ENCODE measurements around the gene BTNL8.

The BTNL8 gene, protein sequence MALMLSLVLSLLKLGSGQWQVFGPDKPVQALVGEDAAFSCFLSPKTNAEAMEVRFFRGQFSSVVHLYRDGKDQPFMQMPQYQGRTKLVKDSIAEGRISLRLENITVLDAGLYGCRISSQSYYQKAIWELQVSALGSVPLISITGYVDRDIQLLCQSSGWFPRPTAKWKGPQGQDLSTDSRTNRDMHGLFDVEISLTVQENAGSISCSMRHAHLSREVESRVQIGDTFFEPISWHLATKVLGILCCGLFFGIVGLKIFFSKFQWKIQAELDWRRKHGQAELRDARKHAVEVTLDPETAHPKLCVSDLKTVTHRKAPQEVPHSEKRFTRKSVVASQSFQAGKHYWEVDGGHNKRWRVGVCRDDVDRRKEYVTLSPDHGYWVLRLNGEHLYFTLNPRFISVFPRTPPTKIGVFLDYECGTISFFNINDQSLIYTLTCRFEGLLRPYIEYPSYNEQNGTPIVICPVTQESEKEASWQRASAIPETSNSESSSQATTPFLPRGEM

DNA sequence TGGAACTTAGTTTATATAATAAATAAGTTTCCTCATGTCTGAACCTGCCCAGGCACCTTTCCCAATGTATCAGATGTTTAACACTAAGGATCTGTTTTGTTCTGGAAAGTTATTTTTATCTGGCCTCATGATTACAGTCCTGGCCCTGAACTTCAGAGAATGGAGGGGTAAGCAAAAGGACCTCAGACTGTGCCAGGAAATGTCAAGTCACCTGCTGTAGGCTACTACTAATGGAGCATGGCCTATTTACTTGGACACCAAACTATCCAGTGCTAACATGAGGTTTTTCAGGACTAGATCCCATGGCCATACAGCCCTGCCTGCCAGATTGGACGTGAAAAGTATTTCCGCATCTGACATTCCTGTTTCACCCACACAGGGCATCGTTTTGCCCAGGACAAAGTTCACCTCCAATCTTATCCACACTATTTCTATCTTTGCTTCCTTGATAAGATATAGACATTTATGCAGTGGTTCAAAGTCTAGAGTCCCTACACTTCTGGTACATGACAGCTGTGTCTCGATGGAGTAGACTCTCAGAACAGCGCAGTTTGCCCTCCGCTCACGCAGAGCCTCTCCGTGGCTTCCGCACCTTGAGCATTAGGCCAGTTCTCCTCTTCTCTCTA, at the start of gene BTNL8:
Gene BTNL8, plus strand, starts transcription at position 539 of the 626 bp plus-strand sequence. CDS start 152 bp downstream, outside the sequence.
- no peak for DNase-seq

DNA sequence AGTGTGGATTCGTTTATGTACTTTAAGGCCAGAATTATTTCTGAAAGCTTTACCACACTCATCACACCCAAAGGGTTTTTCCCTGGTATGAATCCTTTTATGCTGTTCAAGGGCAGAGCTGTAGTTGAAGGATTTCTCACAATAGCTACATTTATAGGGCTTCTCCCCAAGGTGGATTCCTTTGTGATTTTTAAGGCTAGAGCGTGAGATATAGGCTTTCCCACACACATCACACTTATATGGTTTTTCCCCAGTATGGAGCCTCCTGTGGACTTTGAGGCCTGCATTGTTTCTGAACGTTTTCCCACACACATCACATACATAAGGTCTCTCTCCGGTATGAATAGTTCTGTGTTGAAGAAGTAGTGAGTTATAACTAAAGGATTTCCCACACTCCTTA, 49.1 kb upstream of the BTNL8 start:
- no peak for DNase-seq

DNA sequence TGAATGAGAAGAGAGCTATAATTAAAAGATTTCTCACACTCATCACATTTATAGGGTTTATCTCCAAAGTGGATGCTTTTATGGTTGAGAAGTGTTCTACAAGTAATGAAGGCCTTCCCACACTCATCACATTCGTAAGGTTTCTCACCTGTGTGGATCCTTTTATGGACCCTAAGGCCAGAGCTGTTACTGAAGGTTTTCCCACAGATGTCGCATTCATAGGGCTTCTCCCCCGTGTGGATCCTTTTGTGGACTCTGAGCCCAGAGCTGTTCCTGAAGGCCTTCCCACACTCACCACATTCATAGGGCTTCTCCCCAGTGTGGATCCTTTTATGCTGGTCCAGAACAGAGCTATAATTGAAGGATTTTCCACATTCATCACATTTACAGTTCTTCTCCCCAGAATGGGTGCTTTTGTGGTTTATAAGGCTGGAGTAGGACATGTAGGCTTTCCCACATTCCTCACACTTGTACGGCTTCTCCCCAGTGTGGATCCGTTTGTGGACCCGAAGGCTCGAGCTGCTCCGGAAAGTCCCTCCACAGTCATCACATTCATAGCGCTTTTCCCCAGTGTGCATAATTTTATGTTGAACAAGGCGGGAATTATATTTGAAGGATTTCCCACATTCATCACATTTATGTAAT, 48.4 kb upstream of the BTNL8 start:
- DNase-seq = no peak

DNA sequence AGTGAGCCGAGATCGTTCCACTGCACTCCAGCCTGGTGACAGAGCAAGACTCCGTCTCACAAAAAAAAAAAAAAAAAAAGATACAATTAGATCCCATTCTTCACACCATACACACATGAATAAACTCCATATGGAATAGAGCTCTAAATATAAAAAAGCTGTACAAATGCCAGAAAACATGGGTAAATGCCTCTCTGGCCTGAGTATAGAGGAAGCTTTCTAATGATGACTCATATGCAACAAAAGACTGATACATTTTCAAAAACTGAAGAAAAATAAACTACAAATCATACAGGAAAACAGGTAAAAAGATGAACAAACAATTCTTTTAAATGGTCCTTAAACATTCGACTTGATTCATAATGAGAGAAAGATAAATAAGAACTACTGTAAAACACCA, 46.5 kb upstream of the BTNL8 start:
- no peak for DNase-seq

DNA sequence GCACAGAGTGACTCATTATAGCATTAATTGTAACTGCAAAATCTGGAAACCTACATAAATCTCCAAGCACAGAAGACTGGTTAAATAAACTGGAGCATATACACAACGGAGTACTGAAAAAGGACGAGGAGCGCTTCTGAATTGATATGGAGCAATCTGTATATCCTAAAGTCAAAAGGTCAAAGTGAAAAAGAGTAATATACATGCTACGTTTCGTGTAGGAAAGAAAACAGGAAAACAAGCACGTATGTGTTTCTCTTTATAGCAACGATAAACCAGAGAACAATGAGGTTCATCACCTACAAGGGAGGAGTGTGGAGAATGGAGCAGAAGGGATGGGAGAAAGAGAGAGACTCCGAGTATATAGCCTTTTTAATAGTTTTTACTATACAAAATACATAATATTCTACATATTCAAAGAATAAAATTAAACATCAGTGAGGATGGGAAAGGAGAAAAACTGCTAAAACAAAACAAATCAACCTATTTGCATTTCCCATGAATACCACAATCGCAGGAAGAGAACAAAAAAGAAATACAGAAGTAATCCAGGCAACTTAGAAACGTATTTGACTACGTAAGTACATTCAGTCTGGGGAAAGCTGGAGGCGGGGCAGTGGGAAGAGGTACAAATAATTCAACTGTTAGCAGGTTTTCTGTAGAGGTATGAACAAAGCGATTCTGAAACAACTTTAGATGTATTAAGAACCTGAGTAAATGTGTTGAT, 45.7 kb upstream of the BTNL8 start:
- no peak for DNase-seq

DNA sequence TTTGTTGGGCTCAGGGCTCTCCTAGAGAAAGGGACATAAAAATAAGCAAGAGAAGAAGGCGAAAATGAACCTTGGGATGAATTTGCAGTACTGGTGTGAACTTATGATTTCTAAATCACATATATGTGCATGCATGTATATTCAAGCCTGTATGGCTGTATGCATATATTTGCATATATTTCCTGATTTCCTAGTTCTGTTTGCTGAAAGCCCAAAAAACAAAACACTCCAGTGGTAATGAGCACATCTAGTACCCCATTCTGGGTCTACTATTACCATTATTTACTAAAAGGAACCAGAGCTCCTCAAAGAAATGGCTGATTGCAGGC, 45.1 kb upstream of the BTNL8 start:
- no peak for DNase-seq

DNA sequence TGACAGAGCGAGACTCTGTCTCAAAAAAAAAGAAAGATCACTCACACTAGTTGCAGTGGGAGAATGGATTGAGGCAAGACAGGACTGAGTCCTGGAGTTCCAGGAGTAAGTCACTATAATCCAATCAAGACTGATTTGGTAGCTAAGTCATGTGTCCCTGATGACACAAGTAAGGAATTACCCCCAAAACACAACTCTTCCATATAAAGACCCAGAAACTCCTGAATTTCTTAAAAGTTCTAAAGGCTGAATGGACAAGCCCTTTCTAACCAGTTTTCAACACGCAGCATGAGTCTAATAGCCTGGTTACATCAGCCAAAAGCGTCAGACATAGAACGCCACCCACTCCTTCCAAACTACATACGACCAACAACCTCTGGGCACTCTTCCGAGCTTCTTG, 40.4 kb upstream of the BTNL8 start:
- DNase-seq = no peak

DNA sequence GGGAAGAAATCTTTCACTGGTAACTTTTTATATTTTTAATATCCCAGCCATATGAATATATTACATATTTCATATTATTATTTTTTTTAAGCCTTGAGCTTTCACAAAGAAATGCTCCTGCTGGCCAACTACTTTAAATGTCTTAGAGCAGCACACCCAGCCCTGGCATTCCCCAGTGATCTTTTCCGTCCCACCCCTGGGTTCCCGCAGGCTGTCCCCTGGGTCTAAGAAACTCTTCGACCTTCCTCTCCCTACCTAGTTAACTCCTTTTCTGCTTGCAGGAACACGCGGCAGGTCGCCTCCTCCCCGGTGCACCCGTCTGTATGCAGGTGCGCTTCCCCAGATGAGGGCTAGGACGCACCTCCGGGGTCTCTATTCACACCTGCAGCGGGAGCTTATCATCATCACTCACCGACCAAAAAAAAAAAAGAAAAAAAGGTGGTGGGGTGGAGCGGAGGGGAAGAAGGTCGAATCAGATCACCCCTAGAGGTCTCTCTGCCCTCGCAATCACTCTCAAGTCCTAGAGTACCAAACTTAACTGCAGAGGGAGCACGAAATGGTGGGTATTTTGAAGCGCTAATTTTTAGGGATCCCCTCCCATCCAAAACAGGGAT, 38.6 kb upstream of the BTNL8 start:
- DNase-seq = no peak

DNA sequence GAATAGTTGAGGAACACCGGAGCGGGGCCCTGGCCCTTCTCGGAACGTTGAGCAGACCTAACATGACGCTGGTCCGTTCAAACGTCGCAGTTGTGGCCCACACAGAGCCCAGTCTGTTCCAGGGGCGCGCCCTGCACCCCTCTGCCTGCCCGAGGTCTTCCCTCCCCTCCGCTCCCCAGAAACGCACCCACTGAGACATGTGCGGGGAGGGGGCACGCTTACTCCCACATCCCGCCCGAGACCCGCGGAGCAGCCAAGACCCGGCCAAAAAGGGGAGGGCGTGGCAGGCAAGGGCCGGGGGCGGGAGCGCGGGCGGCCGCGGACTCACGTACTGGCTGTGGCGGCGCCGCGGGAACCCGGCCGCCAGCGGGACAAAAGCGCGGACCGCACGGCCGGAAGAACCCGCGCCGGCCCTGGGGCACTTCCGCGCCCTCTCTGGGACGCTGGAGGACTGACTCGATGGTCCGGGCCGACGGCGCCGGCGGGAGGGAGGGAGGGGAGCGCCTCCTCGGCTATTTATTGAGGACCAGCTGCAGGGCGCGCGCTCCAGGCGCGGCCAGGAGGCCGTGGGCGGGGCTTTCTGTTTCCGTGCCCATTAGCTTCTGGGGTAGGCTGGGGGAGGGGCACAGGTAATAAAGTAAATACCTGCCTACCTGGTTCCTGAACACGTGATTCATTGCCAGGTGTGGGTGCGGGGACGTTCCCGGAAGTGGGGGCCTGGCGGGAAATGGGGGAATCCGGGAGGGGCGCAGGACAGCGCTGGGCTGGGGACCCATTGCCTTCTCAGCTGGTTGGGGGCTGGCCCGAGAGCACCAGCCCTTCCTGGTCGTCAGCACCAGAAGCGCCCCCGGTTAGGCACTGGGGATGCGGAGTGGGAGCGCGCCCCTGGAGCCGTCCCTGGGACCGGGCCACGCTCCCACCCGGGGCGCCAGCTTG, 37.8 kb upstream of the BTNL8 start, which contains the start of gene ZFP62:
Gene ZFP62, minus strand, starts transcription at position 390 of the 936 bp plus-strand sequence. Its CDS starts 57 bp downstream, at position 333.
- peak; percentile 95 for DNase-seq

DNA sequence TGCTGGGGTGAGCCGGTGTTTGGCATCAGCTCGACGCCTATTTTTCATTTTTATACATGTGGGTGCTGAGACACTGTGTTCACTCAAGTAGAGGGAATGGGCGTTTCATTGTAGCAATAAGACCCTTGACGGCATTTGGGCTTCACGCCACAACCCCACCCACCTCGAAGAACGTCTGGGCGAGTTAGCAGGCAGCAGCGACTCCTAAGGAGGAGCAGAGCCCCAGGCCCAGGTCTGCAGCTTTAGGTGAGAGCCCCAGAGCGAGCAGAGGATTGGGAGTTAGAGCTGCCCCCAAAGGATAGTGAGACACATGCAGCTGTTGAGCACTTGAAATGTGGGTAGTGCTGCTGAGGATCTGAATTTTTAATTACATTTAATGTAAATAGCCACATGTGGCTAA, 36.3 kb upstream of the BTNL8 start:
- no peak for DNase-seq

DNA sequence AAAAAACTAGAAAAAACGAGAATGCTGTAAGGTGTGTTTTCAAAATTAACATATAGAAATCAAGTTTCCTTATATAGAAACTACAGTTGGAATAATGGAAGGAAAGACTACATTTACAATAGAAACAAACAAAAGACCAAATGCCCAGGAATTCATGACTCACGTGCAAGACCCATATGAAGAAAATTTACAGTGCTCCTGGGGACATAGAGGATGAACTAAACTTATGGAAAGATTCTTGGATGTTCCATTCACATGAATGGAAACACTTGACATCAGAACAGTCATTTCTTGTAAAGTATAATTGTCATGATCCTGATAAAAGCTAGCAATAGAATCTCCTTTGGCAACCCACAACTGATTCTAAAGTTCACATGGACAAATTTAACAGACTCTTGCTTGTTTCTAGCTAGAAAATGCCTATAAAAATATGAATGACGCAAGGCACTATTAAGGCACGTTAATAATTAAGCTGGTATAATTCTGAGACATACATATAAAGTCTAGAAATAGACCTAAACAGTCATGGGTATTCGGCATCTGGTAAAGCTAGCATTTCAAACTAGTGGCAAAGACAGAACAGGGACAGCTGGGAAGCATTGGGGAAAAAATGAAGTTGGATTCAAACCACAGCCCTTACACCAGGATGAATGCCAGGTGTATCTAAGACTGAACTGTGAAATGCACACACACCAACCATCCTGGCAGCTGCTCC, 32.8 kb upstream of the BTNL8 start:
- no peak for DNase-seq

DNA sequence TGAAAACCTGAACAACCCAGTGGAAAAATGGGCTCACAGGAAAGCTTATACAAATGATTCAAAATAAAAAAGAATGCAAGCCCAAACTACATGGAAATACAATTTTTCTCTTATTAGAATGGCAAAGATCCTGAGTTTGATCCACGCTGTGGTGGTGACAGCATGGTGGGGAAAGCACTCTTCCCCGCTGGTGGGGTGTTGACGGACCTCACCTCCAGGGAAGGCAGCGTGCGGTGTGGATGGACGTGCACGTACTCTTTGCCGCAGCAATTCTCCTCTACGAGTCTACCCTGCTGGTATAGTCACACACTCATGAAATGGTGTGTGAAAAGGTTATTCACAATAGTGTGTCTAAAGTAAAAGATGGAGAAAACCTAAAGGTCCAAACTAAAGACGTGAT, 32.0 kb upstream of the BTNL8 start:
- DNase-seq = no peak

DNA sequence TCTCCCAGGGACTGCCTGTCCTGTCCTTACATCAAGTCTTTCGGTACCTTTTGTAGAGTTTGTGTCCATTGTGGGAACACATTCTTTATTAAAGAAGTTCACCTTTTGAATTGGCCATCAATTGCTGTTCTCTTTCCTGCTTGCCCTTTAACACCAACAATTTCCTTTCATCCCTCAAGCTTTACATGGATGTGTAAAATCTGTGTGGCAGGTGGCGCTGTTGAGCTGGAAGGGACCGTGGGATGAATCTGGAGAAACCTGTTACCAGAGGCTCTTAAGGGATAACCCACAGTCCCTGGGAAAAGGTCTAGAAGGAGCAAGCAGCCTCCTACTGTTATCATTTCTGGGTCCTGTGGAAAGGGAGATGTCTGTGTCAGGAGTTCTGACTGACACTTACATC, 30.0 kb upstream of the BTNL8 start:
- DNase-seq = peak; percentile 74

DNA sequence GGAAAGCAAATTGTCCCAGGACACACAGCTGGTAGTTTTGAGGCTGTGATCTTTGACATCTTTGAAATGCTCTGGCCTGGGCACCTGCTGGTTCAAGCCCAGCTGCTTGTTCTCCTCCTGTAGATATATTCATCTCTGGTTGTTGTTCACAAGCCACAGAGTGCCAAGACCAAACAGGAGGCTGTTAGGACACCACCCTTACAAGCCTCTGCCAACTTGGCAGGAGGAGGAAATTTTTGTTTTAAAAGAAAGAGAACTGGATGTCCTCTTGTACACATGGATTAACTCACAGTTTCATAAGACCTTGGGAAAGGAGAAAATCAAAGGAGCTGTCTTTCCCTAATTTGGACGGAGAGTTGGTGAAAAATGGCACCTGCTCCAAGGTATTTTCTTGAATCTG, 29.4 kb upstream of the BTNL8 start:
- no peak for DNase-seq

DNA sequence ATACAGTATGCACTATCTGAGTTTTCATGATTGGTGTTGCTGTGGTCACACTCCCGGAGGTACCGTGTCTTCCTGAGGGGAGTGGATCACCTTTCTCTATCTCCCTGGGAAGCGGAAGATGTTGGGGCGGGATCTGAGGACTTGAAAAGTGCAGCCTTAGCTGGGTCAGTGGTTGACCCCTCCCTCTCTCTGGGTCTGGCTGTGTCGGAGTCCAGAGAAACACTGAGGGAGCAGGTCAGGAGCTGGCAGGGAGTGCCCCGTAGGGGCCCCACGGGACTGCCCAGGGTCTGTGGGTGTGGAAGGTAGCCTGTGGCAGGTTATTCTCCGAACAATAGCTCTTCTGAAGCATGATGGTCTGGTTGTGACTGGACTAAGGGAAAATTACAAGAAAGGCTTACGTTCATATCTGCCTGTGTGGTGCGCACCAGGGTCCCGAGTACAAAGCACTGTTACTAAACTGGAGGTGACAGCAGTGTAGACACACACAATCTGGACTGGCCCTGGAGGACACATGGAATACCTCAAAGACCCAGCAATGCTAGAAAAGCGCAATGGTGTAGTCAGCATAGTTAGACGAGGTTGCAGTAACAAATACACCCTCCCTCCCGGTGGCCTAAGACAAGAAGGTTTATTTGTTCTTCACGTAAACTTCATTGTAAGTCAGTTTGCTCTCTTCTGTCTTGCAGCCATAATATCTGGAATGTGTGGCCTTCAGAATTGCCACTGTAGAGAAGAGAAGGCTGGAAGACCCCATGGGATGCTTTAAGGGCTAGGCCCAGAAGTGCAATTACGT, 28.5 kb upstream of the BTNL8 start:
- DNase-seq = no peak

DNA sequence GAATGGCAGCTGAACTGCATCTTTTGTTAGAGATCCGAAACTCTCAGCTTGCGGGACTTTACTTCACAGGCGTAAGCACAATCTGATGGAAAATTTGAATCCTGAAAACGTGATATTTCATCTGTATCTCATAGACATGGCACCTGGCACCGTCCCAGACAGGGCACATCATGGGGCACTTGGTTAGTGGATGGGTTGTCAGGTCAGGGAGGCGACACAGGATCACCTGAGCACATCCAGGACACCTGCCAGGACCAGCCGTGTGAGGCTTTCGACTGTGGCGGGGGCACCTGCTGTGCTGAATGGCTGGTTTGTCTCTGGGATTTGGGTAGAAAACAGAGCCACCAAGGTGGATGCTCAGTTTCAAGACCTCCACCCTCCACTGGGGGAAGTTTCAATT, 26.5 kb upstream of the BTNL8 start:
- no peak for DNase-seq

DNA sequence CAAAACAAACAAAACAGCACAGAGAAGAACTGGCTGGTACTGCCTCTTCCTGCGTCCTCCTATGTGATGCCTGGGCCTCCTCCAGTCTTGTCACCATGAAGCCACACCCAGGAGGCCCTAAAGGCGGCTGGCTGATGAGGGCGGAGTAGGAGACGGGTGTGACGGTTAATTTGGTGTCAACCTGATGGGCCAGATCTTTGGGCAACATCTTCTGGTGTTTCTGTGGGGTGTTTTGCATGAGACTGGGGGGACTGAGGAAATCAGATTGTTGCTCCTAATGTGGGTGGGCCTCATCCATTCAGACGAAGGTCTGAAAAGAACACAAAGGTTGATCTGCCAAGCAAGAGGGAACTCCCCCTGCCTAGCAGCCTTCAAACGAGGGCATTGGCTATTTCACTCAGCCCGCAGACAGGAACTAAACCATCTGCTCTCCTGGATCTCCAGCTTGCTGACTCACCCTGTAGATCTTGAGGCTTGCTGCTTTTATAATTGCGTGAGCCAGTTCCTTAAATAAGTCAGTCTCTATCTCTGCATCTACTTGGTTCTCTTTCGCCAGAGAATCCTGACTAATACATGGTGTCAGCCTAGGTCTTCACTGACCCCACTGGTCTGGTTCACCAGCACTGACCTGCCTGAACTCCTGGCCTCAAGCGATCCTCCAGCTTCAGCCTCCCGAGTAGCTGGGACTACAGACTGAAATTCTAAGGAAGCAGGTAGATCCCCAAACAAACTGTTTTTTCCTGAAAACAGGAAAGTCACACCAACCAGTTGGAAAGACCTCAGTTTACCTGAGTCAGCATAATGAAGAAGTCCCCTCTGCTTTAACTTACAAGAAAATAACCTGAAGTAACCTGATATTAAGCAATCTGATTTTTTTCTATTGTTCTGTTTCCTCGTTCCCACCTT, 25.1 kb upstream of the BTNL8 start:
- DNase-seq = no peak

DNA sequence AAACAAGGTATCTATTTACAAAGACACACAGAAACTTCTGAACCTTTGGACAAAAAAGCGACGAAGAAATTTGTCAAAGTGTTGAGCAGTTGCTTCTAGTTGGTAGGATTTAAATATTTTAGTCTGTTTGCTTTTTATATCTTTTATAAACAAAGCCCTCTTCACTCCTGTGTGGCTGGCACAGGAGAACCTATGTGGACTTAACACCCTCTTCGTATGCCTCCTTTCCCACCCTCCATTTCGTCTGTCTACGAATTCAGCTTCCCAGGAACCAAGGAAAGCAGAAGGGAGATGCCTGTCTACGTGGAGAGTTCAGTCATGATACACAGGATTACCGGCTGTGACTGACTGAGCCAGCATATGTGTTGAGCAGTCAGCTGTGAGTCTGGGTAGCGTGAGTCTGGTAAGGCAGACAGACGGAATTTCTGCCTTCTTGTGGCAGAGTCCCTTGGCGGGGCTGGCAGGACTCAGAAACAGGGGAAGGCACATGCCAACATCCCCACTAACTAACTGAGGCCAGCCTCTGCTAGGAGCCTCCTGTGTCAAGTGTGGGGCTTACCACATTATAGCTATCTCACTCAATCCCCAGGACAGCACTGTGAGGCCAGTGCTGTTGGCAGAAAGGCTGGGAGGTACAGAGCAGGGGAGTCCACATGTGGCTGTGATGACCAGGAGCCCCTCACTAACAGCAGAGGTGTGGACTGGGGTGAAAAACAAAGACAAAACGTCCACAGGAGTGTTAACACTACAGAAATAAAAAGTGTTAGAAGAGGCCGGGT, 24.0 kb upstream of the BTNL8 start:
- no peak for DNase-seq

All from left hindlimb (tissue), 1 donor.